Stimulated activated CD4-positive, alpha-beta T cell treated with anti-CD3 and anti-CD28 coated beads, Interleukin-2, amount 100 ng/mL, for 4 hours (primary cell): ENCODE data around the gene TSPAN11.
"Not testable (repeated sequence)": the region's sequence is repeated elsewhere in the genome, so short reads cannot be mapped to it uniquely, and the experiment has no call there.

Source experiments
- DNase-seq: peaks from one replicate; pipeline ENCODE4 v3.0.0-alpha.2; 2020; ENCODE audit warnings: low read depth

The TSPAN11 gene

GRCh38 chr12:30926243-30927221 is at the start of gene TSPAN11:
TSPAN11 (plus strand) TSS chr12:30926748; CDS start chr12:30953992, 27,244 bp downstream.
- DNase-seq, result no peak

- no peak for DNase-seq
Measured at GRCh38 chr12:30877105-30877875, 49.3 kb upstream of the TSPAN11 start.

GRCh38 chr12:30878024-30878423 is 48.5 kb upstream of the TSPAN11 start:
- DNase-seq, result no peak

- DNase-seq, result no peak
Measured at GRCh38 chr12:30880061-30880460, 46.5 kb upstream of the TSPAN11 start.

GRCh38 chr12:30880813-30881212 is 45.7 kb upstream of the TSPAN11 start:
- no peak for DNase-seq

- DNase-seq, result no peak
Measured at GRCh38 chr12:30882706-30883105, 43.8 kb upstream of the TSPAN11 start.

- DNase-seq, result no peak
Measured at GRCh38 chr12:30884799-30885198, 41.7 kb upstream of the TSPAN11 start.

GRCh38 chr12:30885321-30885720 is 41.2 kb upstream of the TSPAN11 start:
- DNase-seq, result no peak

- no peak for DNase-seq
Measured at GRCh38 chr12:30887226-30887625, 39.3 kb upstream of the TSPAN11 start.

GRCh38 chr12:30888241-30888640 is 38.3 kb upstream of the TSPAN11 start:
- DNase-seq, result no peak

GRCh38 chr12:30894531-30894930 is 32.0 kb upstream of the TSPAN11 start:
- DNase-seq, result not testable (repeated sequence)

GRCh38 chr12:30896461-30896860 is 30.1 kb upstream of the TSPAN11 start:
- DNase-seq, result no peak

- DNase-seq, result no peak
Measured at GRCh38 chr12:30898846-30899245, 27.7 kb upstream of the TSPAN11 start.

GRCh38 chr12:30900351-30900750 is 26.2 kb upstream of the TSPAN11 start:
- no peak for DNase-seq

GRCh38 chr12:30902001-30902400 is 24.5 kb upstream of the TSPAN11 start:
- DNase-seq, result no peak

GRCh38 chr12:30902596-30902995 is 24.0 kb upstream of the TSPAN11 start:
- DNase-seq, result no peak

GRCh38 chr12:30905463-30906009 is 21.0 kb upstream of the TSPAN11 start:
- no peak for DNase-seq

GRCh38 chr12:30908076-30908721 is 18.3 kb upstream of the TSPAN11 start:
- no peak for DNase-seq

- no peak for DNase-seq
Measured at GRCh38 chr12:30908722-30909348, 17.7 kb upstream of the TSPAN11 start.

GRCh38 chr12:30909349-30910037 is 17.1 kb upstream of the TSPAN11 start:
- DNase-seq, result no peak

GRCh38 chr12:30910038-30910350 is 16.6 kb upstream of the TSPAN11 start:
- DNase-seq, result no peak
